Esophagus squamous epithelium (tissue), 4 donors: ENCODE data around the gene C10orf67.

Experiments used
- CTCF ChIP-seq, 6 experiments: fragments of 450-650 bp in 4 of 6; fragments of 200-600 bp in 2 of 6; sonication (generic) in 2 of 6; IDR thresholded peaks; one replicate each; pipeline ENCODE4 v1.5.1; 2016 to 2019; ENCODE audit warnings: antibody characterized with exemption in 6 of 6, mild to moderate bottlenecking in 4 of 6, moderate library complexity in 4 of 6
- POLR2A ChIP-seq, 4 donors: fragments of 450-650 bp; IDR thresholded peaks; one replicate each; pipeline ENCODE4 v1.6.1; 2017; ENCODE audit warnings: antibody characterized with exemption in 4 of 4, mild to moderate bottlenecking in 4 of 4, moderate library complexity in 3 of 4

- TF ChIP-seq POLR2A (IDR thresholded peaks at IDR 0.05) (no peak), CTCF (IDR thresholded peaks at IDR 0.05) (no peak)
Measured at GRCh38 chr10:23262928-23263327, 81.7 kb downstream of the C10orf67 start.
